GF-D8 (cell line): ENCODE measurements around the gene KIAA1755.

ENCODE experiments used
- DNase-seq: peaks from one replicate; lab custom pipeline; 2025; lab: John Stamatoyannopoulos, UW

Gene KIAA1755

GRCh38 chr20:38165966-38166702, 94.4 kb downstream of the KIAA1755 start:
- DNase-seq, result no peak

GRCh38 chr20:38165089-38165965, 95.2 kb downstream of the KIAA1755 start, which contains the start of gene TGM2:
Gene TGM2, minus strand, starts transcription at chr20:38165270. Its CDS starts 72 bp downstream, at chr20:38165198.
- DNase-seq, result peak; percentile 5

GRCh38 chr20:38164624-38165088, 95.9 kb downstream of the KIAA1755 start:
- DNase-seq, result no peak

GRCh38 chr20:38164069-38164468, 96.5 kb downstream of the KIAA1755 start:
- no peak for DNase-seq

DNA sequence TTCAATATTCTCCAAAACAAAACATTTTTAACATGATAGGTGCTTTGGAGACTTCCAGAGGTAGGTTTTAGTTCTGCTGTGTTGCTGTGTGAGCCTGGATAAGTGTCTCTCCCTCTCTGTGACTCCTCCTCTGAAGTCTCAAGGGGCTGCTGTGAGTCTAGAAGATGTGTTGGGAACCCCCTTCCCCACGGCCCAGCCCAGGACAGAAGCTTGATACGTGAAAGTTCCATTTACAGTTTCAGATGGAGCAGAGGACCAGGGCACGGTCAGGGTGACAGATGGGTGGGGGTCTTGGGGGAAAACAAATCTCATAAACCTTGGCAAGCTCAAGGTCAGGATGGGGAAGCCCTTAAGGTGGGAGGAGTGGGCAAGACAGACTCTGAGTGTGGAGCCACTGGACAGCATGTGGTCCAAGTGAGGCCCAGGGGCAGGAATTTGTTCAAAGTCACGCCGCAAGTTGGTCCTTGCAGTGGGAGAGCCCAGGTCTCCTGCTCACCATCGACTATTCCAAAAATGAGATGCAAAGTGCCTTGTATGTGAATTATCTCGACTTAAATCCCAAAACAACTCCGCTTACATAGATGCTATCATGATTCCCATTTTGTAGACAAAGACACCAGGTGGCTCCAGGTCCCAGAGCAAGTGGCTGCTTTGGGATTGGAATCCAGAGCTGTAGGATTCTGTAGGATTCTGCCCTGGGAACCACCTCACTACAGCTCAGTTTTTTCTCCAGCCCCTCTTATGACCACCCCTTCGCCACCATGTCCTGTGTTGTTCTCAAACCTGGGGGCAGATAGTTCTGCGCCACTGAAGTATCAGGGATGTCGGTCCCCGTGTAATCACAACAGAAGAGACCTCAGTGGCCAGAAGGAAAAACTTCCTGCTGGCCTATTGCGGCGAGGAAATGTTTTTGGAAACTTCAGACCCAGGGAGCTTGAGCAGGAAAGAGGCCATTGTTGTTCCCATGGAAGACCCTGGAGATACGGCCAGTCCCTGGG, 97.4 kb downstream of the KIAA1755 start:
- DNase-seq, result no peak

GRCh38 chr20:38162149-38162548, 98.4 kb downstream of the KIAA1755 start:
- DNase-seq, result no peak

- no peak for DNase-seq
These were observed 99.1 kb downstream of the KIAA1755 start for GRCh38 chr20:38161412-38161774.
